WTC11 (cell line): ENCODE results near the gene NELFCD. TPM values are rescaled to one million over a fixed set of nuclear protein-coding genes. Genes with fewer than 3 reads are reported as not detected.
A peak's percentile ranks its signal among the peaks of the same experiment; 100 is the strongest.

ENCODE experiments used
- ATAC-seq: fragments of 200-7000 bp; cut with Tn5 transposase; 2 replicates; pipeline ENCODE4 v1.10.0; 2021; ENCODE audit warnings: mild to moderate bottlenecking, moderate library complexity
- CTCF ChIA-PET: fragments of 300-600 bp; sonication (Branson Sonifier 250); formaldehyde crosslinking; loops from one replicate; lab custom pipeline; 2021; ENCODE audit warnings: antibody characterized with exemption; lab: Charles Lee
- POLR2A ChIA-PET: fragments of 350-600 bp; sonication (Branson Sonifier 250); formaldehyde crosslinking; loops from one replicate; lab custom pipeline; 2021; ENCODE audit warnings: antibody characterized with exemption; lab: Charles Lee
- DNase-seq: peaks from one replicate; pipeline ENCODE4 v3.0.0; 2021; ENCODE audit warnings: low spot score
- H3K27ac Mint-ChIP-seq: 2 replicates; pipeline ENCODE4 v1.8.0; 2021; ENCODE audit warnings: mixed read lengths
- H3K27me3 Mint-ChIP-seq: 2 replicates; pipeline ENCODE4 v1.8.0; 2021; ENCODE audit warnings: low read depth, mild to moderate bottlenecking, moderate library complexity, mixed read lengths
- H3K36me3 Mint-ChIP-seq: 2 replicates; pipeline ENCODE4 v1.8.0; 2021; ENCODE audit warnings: mixed read lengths
- H3K4me1 Mint-ChIP-seq: 2 replicates; pipeline ENCODE4 v1.8.0; 2022; ENCODE audit warnings: mixed read lengths
- H3K4me3 Mint-ChIP-seq: 2 replicates; pipeline ENCODE4 v1.8.0; 2021; ENCODE audit warnings: mild to moderate bottlenecking, moderate library complexity, mixed read lengths
- H3K9me3 Mint-ChIP-seq: 2 replicates; pipeline ENCODE4 v1.8.0; 2021; ENCODE audit warnings: mixed read lengths
- ARID4B ChIP-seq: sonication (generic); formaldehyde crosslinking; IDR thresholded peaks from 2 replicates; pipeline ENCODE4 v1.8.0; 2023; ENCODE audit warnings: missing genetic modification reagents, mild to moderate bottlenecking, borderline replicate concordance
- ATF1 ChIP-seq: sonication (generic); formaldehyde crosslinking; IDR thresholded peaks from 2 replicates; pipeline ENCODE4 v1.8.1; 2023; ENCODE audit warnings: mild to moderate bottlenecking, moderate library complexity, missing genetic modification reagents
- ATF3 ChIP-seq: sonication (generic); formaldehyde crosslinking; conservative IDR thresholded peaks from 2 replicates; pipeline ENCODE4 v1.8.1; 2022; ENCODE audit warnings: mild to moderate bottlenecking, missing genetic modification reagents
- CREM ChIP-seq: sonication (generic); formaldehyde crosslinking; IDR thresholded peaks from 2 replicates; pipeline ENCODE4 v1.8.1; 2022; ENCODE audit warnings: mild to moderate bottlenecking, missing genetic modification reagents, moderate library complexity
- ELF4 ChIP-seq: sonication (generic); formaldehyde crosslinking; IDR thresholded peaks from 2 replicates; pipeline ENCODE4 v1.8.1; 2022; ENCODE audit warnings: low read depth, mild to moderate bottlenecking, moderate library complexity, missing genetic modification reagents
- ERG ChIP-seq: fragments of 250-450 bp; sonication (Bioruptor Pico); IDR thresholded peaks from 2 replicates; pipeline ENCODE4 v1.8.0; 2021; ENCODE audit warnings: mild to moderate bottlenecking
- ESRRA ChIP-seq: sonication (generic); formaldehyde crosslinking; IDR thresholded peaks from 2 replicates; pipeline ENCODE4 v1.8.1; 2022; ENCODE audit warnings: mild to moderate bottlenecking, missing genetic modification reagents, borderline replicate concordance
- FOXP4 ChIP-seq: sonication (generic); formaldehyde crosslinking; IDR thresholded peaks from 2 replicates; pipeline ENCODE4 v1.8.0; 2022; ENCODE audit warnings: mild to moderate bottlenecking, missing genetic modification reagents
- GTF2I ChIP-seq: fragments of 250-450 bp; sonication (Bioruptor Pico); conservative IDR thresholded peaks from 2 replicates; pipeline ENCODE4 v1.4.0; 2021; ENCODE audit warnings: mild to moderate bottlenecking
- HMGXB4 ChIP-seq: sonication (generic); formaldehyde crosslinking; IDR thresholded peaks from 2 replicates; pipeline ENCODE4 v1.8.1; 2023; ENCODE audit warnings: mild to moderate bottlenecking, moderate library complexity, missing genetic modification reagents
- NFATC4 ChIP-seq: fragments of 250-450 bp; sonication (Bioruptor Pico); IDR thresholded peaks from 2 replicates; pipeline ENCODE4 v1.9.0; 2021; ENCODE audit warnings: mild to moderate bottlenecking
- NFE2L1 ChIP-seq: sonication (generic); formaldehyde crosslinking; IDR thresholded peaks from 2 replicates; pipeline ENCODE4 v1.8.1; 2023; ENCODE audit warnings: missing genetic modification reagents
- NR1H2 ChIP-seq: sonication (generic); formaldehyde crosslinking; IDR thresholded peaks from 2 replicates; pipeline ENCODE4 v1.9.0; 2021; ENCODE audit warnings: mild to moderate bottlenecking, moderate library complexity, missing genetic modification reagents
- SMAD3 ChIP-seq: sonication (generic); formaldehyde crosslinking; IDR thresholded peaks from 2 replicates; pipeline ENCODE4 v1.8.0; 2022; ENCODE audit warnings: missing genetic modification reagents, mild to moderate bottlenecking, borderline replicate concordance
- ZNF232 ChIP-seq: sonication (generic); formaldehyde crosslinking; IDR thresholded peaks from 2 replicates; pipeline ENCODE4 v1.8.0; 2022; ENCODE audit warnings: mild to moderate bottlenecking, missing genetic modification reagents
- ZNF263 ChIP-seq: sonication (generic); formaldehyde crosslinking; IDR thresholded peaks from 2 replicates; pipeline ENCODE4 v1.8.1; 2022; ENCODE audit warnings: low read depth, mild to moderate bottlenecking, moderate library complexity, missing genetic modification reagents
- ZNF532 ChIP-seq: fragments of 250-450 bp; sonication (Bioruptor Pico); IDR thresholded peaks from 2 replicates; pipeline ENCODE4 v1.9.0; 2021; ENCODE audit warnings: mild to moderate bottlenecking, borderline replicate concordance
- total RNA-seq: library from RNA; stranded (reverse); gene quantifications from 3 replicates; pipeline ENCODE4 v1.2.3, GENCODE V29; 2021

Gene NELFCD
- total RNA-seq, 1 experiment from 2014 or later, result 66.9 TPM

- no peak for TF ChIP-seq ZNF232 (CRISPR knock-in tag)
- no peak for TF ChIP-seq CREM (CRISPR knock-in tag)
- no peak for TF ChIP-seq ZNF532 (CRISPR knock-in tag)
- TF ChIP-seq FOXP4 (CRISPR knock-in tag), result 0 out of 2 replicates have a peak, but pooled peaks have one; percentile 26
- TF ChIP-seq ESRRA (CRISPR knock-in tag), result no peak
- TF ChIP-seq ZNF263 (CRISPR knock-in tag), result no peak
- no peak for TF ChIP-seq SMAD3 (CRISPR knock-in tag)
- no peak for TF ChIP-seq NR1H2 (CRISPR knock-in tag)
- no peak for TF ChIP-seq ARID4B (CRISPR knock-in tag)
Measured at GRCh38 chr20:59006864-59007664, 26.0 kb downstream of the NELFCD start, which contains the start of gene CTSZ (continued).

- H3K27me3 Mint-ChIP-seq, result peaks cover 31% of the 10 kb centered on the region
- no peaks in the 10 kb centered on the region for H3K9me3 Mint-ChIP-seq
- DNase-seq, result no peak
- CTCF ChIA-PET, result interaction anchor here (0.8 kb wide), 1 partner anchor 396 kb away, joined by 3 read pairs; no protein-coding TSS in a partner anchor
- H3K4me1 Mint-ChIP-seq, result peaks cover 26% of the 10 kb centered on the region
- H3K27ac Mint-ChIP-seq, result no peak overlapping the region
- H3K4me3 Mint-ChIP-seq, result peak overlapping the region; percentile 64
- ATAC-seq, result no peak
- no peaks in the 10 kb centered on the region for H3K36me3 Mint-ChIP-seq
- POLR2A ChIA-PET, result interaction anchor here (0.6 to 1.1 kb wide), 2 partner anchors 13 to 492 kb away, joined by 4 to 8 read pairs; partner anchors contain the start of gene APCDD1L
- TF ChIP-seq ELF4 (CRISPR knock-in tag) (no peak), ATF1 (no peak), ZNF263 (CRISPR knock-in tag) (no peak), ERG (no peak), GTF2I (CRISPR knock-in tag) (no peak), ATF3 (CRISPR knock-in tag) (no peak), ZNF232 (CRISPR knock-in tag) (no peak), NFATC4 (no peak), ESRRA (CRISPR knock-in tag) (no peak), NFE2L1 (CRISPR knock-in tag) (no peak), HMGXB4 (no peak)
Measured at GRCh38 chr20:59007665-59008511, 26.8 kb downstream of the NELFCD start.
